Activated CD4-positive, alpha-beta T cell treated with anti-CD3 and anti-CD28 coated beads, Interleukin-2, amount 10 ng/mL, durations not matched to agents 7 days and 5 days (primary cell): Measurements from ENCODE around the gene HBEGF. TPM values are rescaled to one million over a fixed set of nuclear protein-coding genes. Genes with fewer than 3 reads are reported as not detected.

Source experiments
- CTCF ChIA-PET: fragments of 350-600 bp; sonication (Branson Sonifier 250); formaldehyde crosslinking; loops from one replicate; lab custom pipeline; 2021; ENCODE audit warnings: antibody characterized with exemption; lab: Charles Lee
- POLR2A ChIA-PET: fragments of 350-600 bp; sonication (Branson Sonifier 250); formaldehyde crosslinking; loops from one replicate; lab custom pipeline; 2021; ENCODE audit warnings: antibody characterized with exemption; lab: Charles Lee
- DNase-seq: peaks from one replicate; pipeline ENCODE4 v3.0.0-alpha.2; 2020
- H3K27ac Mint-ChIP-seq: one replicate; pipeline ENCODE4 v1.8.0; 2021; ENCODE audit warnings: mild to moderate bottlenecking, moderate library complexity, mixed read lengths
- H3K27me3 Mint-ChIP-seq: one replicate; pipeline ENCODE4 v1.8.0; 2021; ENCODE audit warnings: mixed read lengths
- H3K36me3 Mint-ChIP-seq: one replicate; pipeline ENCODE4 v1.8.0; 2021; ENCODE audit warnings: low read depth, mixed read lengths
- H3K4me1 Mint-ChIP-seq: one replicate; pipeline ENCODE4 v1.8.0; 2021; ENCODE audit warnings: mixed read lengths
- H3K4me3 Mint-ChIP-seq: one replicate; pipeline ENCODE4 v1.8.0; 2021; ENCODE audit warnings: mild to moderate bottlenecking, moderate library complexity, mixed read lengths
- H3K9me3 Mint-ChIP-seq: one replicate; pipeline ENCODE4 v1.8.0; 2021; ENCODE audit warnings: mixed read lengths
- total RNA-seq, 2 experiments: library from RNA; stranded (reverse); gene quantifications; one replicate each; pipeline ENCODE4 v1.2.3, GENCODE V29; 2021

HBEGF gene
- total RNA-seq, 2 experiments from 2014 or later = 13.7 to 15.4 TPM

- H3K27me3 Mint-ChIP-seq = peaks cover 3% of the 10 kb centered on the region
- DNase-seq = no peak
- peaks cover 10% of the 10 kb centered on the region for H3K36me3 Mint-ChIP-seq
- no peak overlapping the region for H3K4me3 Mint-ChIP-seq
- H3K4me1 Mint-ChIP-seq = no peaks in the 10 kb centered on the region
- no peak overlapping the region for H3K27ac Mint-ChIP-seq
- no peaks in the 10 kb centered on the region for H3K9me3 Mint-ChIP-seq
- ChIA-PET CTCF (interaction anchor here (0.9 to 1.3 kb wide), 4 partner anchors 8 to 83 kb away, joined by 3 to 4 read pairs (median 3); no protein-coding TSS in a partner anchor), POLR2A (no interaction called here)
Observed at GRCh38 chr5:140327589-140327988, 18.8 kb downstream of the HBEGF start.

- no peak overlapping the region for H3K4me3 Mint-ChIP-seq
- no peaks in the 10 kb centered on the region for H3K9me3 Mint-ChIP-seq
- ChIA-PET CTCF (interaction anchor here (0.7 to 1.0 kb wide), 2 partner anchors 15 to 327 kb away, joined by 3 read pairs; no protein-coding TSS in a partner anchor), POLR2A (no interaction called here)
- DNase-seq = no peak
- H3K27ac Mint-ChIP-seq = no peak overlapping the region
- H3K27me3 Mint-ChIP-seq = peaks cover 3% of the 10 kb centered on the region
- no peaks in the 10 kb centered on the region for H3K4me1 Mint-ChIP-seq
- no peaks in the 10 kb centered on the region for H3K36me3 Mint-ChIP-seq
Observed at GRCh38 chr5:140325486-140325885, 20.9 kb downstream of the HBEGF start.

- H3K9me3 Mint-ChIP-seq = no peaks in the 10 kb centered on the region
- no peaks in the 10 kb centered on the region for H3K4me1 Mint-ChIP-seq
- no peaks in the 10 kb centered on the region for H3K36me3 Mint-ChIP-seq
- DNase-seq = no peak
- peaks cover 3% of the 10 kb centered on the region for H3K27me3 Mint-ChIP-seq
- no peak overlapping the region for H3K4me3 Mint-ChIP-seq
- ChIA-PET CTCF (interaction anchor here (1.0 to 1.7 kb wide), 2 partner anchors 8 to 16 kb away, joined by 3 read pairs; no protein-coding TSS in a partner anchor), POLR2A (no interaction called here)
- no peak overlapping the region for H3K27ac Mint-ChIP-seq
Observed at GRCh38 chr5:140324617-140325241, 21.7 kb downstream of the HBEGF start.

GRCh38 chr5:140324041-140324600 is 22.3 kb downstream of the HBEGF start:
- Mint-ChIP-seq H3K27me3 (peaks cover 3% of the 10 kb centered on the region), H3K36me3 (no peaks in the 10 kb centered on the region), H3K9me3 (no peaks in the 10 kb centered on the region), H3K4me3 (no peak overlapping the region), H3K4me1 (no peaks in the 10 kb centered on the region), H3K27ac (no peak overlapping the region)
- CTCF ChIA-PET = interaction anchor here (1.0 to 1.7 kb wide), 2 partner anchors 9 to 16 kb away, joined by 3 read pairs; no protein-coding TSS in a partner anchor
- DNase-seq = no peak
- POLR2A ChIA-PET = no interaction called here

GRCh38 chr5:140322751-140323731 is 23.4 kb downstream of the HBEGF start:
- Mint-ChIP-seq H3K4me1 (no peaks in the 10 kb centered on the region), H3K27me3 (peaks cover 3% of the 10 kb centered on the region), H3K4me3 (no peak overlapping the region), H3K27ac (no peak overlapping the region), H3K36me3 (no peaks in the 10 kb centered on the region), H3K9me3 (no peaks in the 10 kb centered on the region)
- DNase-seq = no peak
- ChIA-PET CTCF (interaction anchor here (1.2 to 2.6 kb wide), 3 partner anchors 10 to 78 kb away, joined by 3 to 7 read pairs (median 3); no protein-coding TSS in a partner anchor), POLR2A (no interaction called here)

GRCh38 chr5:140321796-140322195 is 24.6 kb downstream of the HBEGF start:
- ChIA-PET CTCF (interaction anchor here (0.5 to 2.8 kb wide), 4 partner anchors 11 to 77 kb away, joined by 3 to 14 read pairs (median 6); no protein-coding TSS in a partner anchor), POLR2A (no interaction called here)
- Mint-ChIP-seq H3K4me1 (no peaks in the 10 kb centered on the region), H3K27me3 (peaks cover 5% of the 10 kb centered on the region), H3K27ac (no peak overlapping the region), H3K36me3 (no peaks in the 10 kb centered on the region), H3K4me3 (no peak overlapping the region), H3K9me3 (no peaks in the 10 kb centered on the region)
- DNase-seq = no peak

- Mint-ChIP-seq H3K4me3 (no peak overlapping the region), H3K4me1 (no peaks in the 10 kb centered on the region), H3K27ac (no peak overlapping the region), H3K27me3 (peaks cover 2% of the 10 kb centered on the region), H3K36me3 (no peaks in the 10 kb centered on the region), H3K9me3 (no peaks in the 10 kb centered on the region)
- no peak for DNase-seq
- CTCF ChIA-PET = interaction anchor here (0.6 to 2.8 kb wide), 4 partner anchors 17 to 322 kb away, joined by 3 to 14 read pairs (median 4); no protein-coding TSS in a partner anchor
- POLR2A ChIA-PET = no interaction called here
Observed at GRCh38 chr5:140319833-140320232, 26.6 kb downstream of the HBEGF start.

- ChIA-PET POLR2A (no interaction called here), CTCF (no interaction called here)
- Mint-ChIP-seq H3K4me1 (no peaks in the 10 kb centered on the region), H3K4me3 (no peak overlapping the region), H3K9me3 (no peaks in the 10 kb centered on the region), H3K27ac (no peak overlapping the region), H3K36me3 (no peaks in the 10 kb centered on the region), H3K27me3 (peaks cover 2% of the 10 kb centered on the region)
- DNase-seq = no peak
Observed at GRCh38 chr5:140318792-140319191, 27.6 kb downstream of the HBEGF start.

GRCh38 chr5:140317859-140318258 is 28.5 kb downstream of the HBEGF start:
- no peak overlapping the region for H3K4me3 Mint-ChIP-seq
- H3K4me1 Mint-ChIP-seq = peaks cover 1% of the 10 kb centered on the region
- peaks cover 2% of the 10 kb centered on the region for H3K27me3 Mint-ChIP-seq
- ChIA-PET POLR2A (no interaction called here), CTCF (interaction anchor here (1.1 to 1.6 kb wide), 2 partner anchors 10 to 11 kb away, joined by 3 to 4 read pairs; no protein-coding TSS in a partner anchor)
- no peaks in the 10 kb centered on the region for H3K9me3 Mint-ChIP-seq
- no peak for DNase-seq
- H3K36me3 Mint-ChIP-seq = no peaks in the 10 kb centered on the region
- H3K27ac Mint-ChIP-seq = no peak overlapping the region

- peaks cover 14% of the 10 kb centered on the region for H3K4me1 Mint-ChIP-seq
- H3K4me3 Mint-ChIP-seq = no peak overlapping the region
- no peaks in the 10 kb centered on the region for H3K9me3 Mint-ChIP-seq
- CTCF ChIA-PET = interaction anchor here (1.6 to 2.0 kb wide), 2 partner anchors 15 to 32 kb away, joined by 4 read pairs; no protein-coding TSS in a partner anchor
- peak overlapping the region; percentile 3 for H3K27ac Mint-ChIP-seq
- H3K36me3 Mint-ChIP-seq = no peaks in the 10 kb centered on the region
- no peak for DNase-seq
- POLR2A ChIA-PET = interaction anchor here (0.6 kb wide), 1 partner anchor 69 kb away, joined by 3 read pairs; no protein-coding TSS in a partner anchor
- H3K27me3 Mint-ChIP-seq = peaks cover 18% of the 10 kb centered on the region
Observed at GRCh38 chr5:140312791-140313189, 33.6 kb downstream of the HBEGF start.

GRCh38 chr5:140312067-140312790 is 34.2 kb downstream of the HBEGF start:
- no peaks in the 10 kb centered on the region for H3K9me3 Mint-ChIP-seq
- ChIA-PET POLR2A (interaction anchor here (0.6 kb wide), 1 partner anchor 69 kb away, joined by 3 read pairs; no protein-coding TSS in a partner anchor), CTCF (interaction anchor here (1.6 to 2.0 kb wide), 2 partner anchors 15 to 33 kb away, joined by 4 read pairs; no protein-coding TSS in a partner anchor)
- H3K27me3 Mint-ChIP-seq = peaks cover 17% of the 10 kb centered on the region
- peaks cover 14% of the 10 kb centered on the region for H3K4me1 Mint-ChIP-seq
- H3K4me3 Mint-ChIP-seq = no peak overlapping the region
- no peak for DNase-seq
- no peak overlapping the region for H3K27ac Mint-ChIP-seq
- no peaks in the 10 kb centered on the region for H3K36me3 Mint-ChIP-seq
